Sigmoid colon (tissue), 7 donors: Measurements from ENCODE around the gene TRABD2B. TPM values are rescaled to one million over a fixed set of nuclear protein-coding genes. Genes with fewer than 3 reads are reported as not detected.
A peak's percentile ranks its signal among the peaks of the same experiment; 100 is the strongest.

Experiments
- DNase-seq: peaks from one replicate; pipeline ENCODE4 v3.0.0-alpha.2; 2019
- H3K27ac ChIP-seq, 4 donors: fragments of 200-600 bp; sonication (generic); one replicate each; pipeline ENCODE4 v1.5.1; 2016 to 2019; ENCODE audit warnings: mild to moderate bottlenecking in 1 of 4
- H3K27me3 ChIP-seq, 3 donors: fragments of 200-600 bp; sonication (generic); one replicate each; pipeline ENCODE4 v1.5.1; 2019; ENCODE audit warnings: mild to moderate bottlenecking in 1 of 3
- H3K36me3 ChIP-seq, 4 donors: fragments of 200-600 bp; sonication (generic); one replicate each; pipeline ENCODE4 v1.5.1; 2016 to 2019
- H3K4me1 ChIP-seq, 4 donors: fragments of 200-600 bp; sonication (generic); one replicate each; pipeline ENCODE4 v1.5.1; 2017 to 2019
- H3K4me3 ChIP-seq, 4 donors: fragments of 200-600 bp; sonication (generic); one replicate each; pipeline ENCODE4 v1.5.1; 2017 to 2019; ENCODE audit warnings: mild to moderate bottlenecking in 2 of 4, moderate library complexity in 1 of 4
- H3K9me3 ChIP-seq, 4 donors: fragments of 200-600 bp in 3 of 4; sonication (generic) in 3 of 4; one replicate each; pipeline versions ENCODE4 v1.5.1 to v1.6.1; 2013 to 2019
- EP300 ChIP-seq, 4 donors: sonication (generic); formaldehyde crosslinking; IDR thresholded peaks; one replicate each; pipeline ENCODE4 v1.6.1; 2017; ENCODE audit warnings: antibody characterized with exemption in 4 of 4
- POLR2A ChIP-seq, 2 donors: fragments of 450-650 bp; IDR thresholded peaks; one replicate each; pipeline ENCODE4 v1.6.1; 2016; ENCODE audit warnings: antibody characterized with exemption in 2 of 2, mild to moderate bottlenecking in 2 of 2, moderate library complexity in 2 of 2
- POLR2AphosphoS5 ChIP-seq, 4 donors: sonication (generic); formaldehyde crosslinking; IDR thresholded peaks; one replicate each; pipeline ENCODE4 v1.6.1; 2017; ENCODE audit warnings: antibody characterized with exemption in 4 of 4
- WGBS, 2 donors: extraction: QIAGEN DNeasy Blood & Tissue Kit; methylation state at CpG; one replicate each; pipeline ENCODE4 v1.1.7; 2013; 5-methylcytosine and 5-hydroxymethylcytosine counted together
- intact Hi-C: fragments of 100-400 bp; cut with DNase I; formaldehyde crosslinking; loops from one replicate; pipeline ENCODE4 v1.15.1; 2023
- polyA plus RNA-seq, 3 donors: library from polyadenylated mRNA; stranded (reverse); fragments of 200-250 nt; gene quantifications; one replicate each; pipeline ENCODE4 v1.2.3, GENCODE V29; 2013
- total RNA-seq, 4 donors: library from RNA; depleted of rRNA; stranded (reverse); fragments of >200 nt; gene quantifications; one replicate each; pipeline ENCODE4 v1.1.0, GENCODE V29; 2016
- TF ChIP-seq, protein P1 (sequence below), 4 experiments: fragments of 450-650 bp in 3 of 4; fragments of 200-600 bp in 1 of 4; IDR thresholded peaks; one replicate each; pipeline ENCODE4 v1.5.1; 2016 to 2019; ENCODE audit warnings: antibody characterized with exemption in 4 of 4, mild to moderate bottlenecking in 3 of 4, moderate library complexity in 2 of 4
- donor health status: healthy with polysubstance abuse.
- donor health status: Bipolar disorder and iron deficiency.
- donor health status: healthy.

Gene TRABD2B
- total and polyA plus RNA-seq, 7 donors: 0.63 to 1.8 (median 1.0) TPM; not detected in 1

DNA sequence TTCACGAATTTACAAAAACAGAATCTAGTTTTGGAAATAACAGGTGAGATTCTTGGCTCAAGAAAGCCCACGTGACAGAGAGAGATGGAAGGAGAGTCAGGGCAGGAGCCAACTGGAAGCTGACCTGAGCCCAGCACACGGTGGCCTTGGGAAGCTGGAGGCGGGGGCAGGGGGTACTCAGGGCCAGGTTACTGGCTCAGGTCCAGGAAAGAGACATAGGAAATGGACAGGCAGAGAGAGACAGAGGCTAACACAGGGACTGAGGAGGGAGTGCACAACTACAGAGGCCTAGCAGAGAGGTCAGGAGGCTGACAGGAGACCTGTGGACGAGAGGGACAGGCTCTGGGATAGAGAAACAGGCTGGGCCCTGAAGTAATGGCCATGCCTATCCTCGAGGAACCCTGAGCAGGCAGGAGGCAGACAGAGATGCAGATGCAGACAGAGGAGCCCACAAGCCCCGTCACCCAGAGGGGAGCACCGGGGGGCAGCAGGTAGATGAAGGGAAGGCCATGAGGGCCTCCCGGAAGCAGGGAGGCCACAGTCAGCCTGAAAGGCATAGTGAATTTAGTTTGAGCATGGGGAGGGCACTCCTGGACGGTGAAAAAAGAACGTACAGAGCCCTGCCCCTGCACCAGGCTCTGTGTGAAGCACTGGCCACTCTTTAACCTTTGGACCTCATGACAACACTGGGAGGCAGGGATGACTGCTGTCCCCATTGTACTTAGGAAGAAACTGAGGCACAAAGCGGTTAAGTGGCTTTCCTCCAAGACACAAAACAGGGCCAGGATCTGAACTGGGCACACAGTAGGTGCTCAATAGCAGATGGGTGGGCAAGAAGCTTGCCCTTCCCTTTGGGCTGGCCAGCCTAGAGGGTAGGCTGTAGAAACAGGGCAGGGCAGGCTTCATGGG, 230.1 kb downstream of the TRABD2B start:
- TF ChIP-seq EP300 (IDR thresholded peaks at IDR 0.05) (no peak), POLR2A (IDR thresholded peaks at IDR 0.05) (no peak), POLR2AphosphoS5 (IDR thresholded peaks at IDR 0.05) (no peak)
- TF ChIP-seq, protein P1, sequence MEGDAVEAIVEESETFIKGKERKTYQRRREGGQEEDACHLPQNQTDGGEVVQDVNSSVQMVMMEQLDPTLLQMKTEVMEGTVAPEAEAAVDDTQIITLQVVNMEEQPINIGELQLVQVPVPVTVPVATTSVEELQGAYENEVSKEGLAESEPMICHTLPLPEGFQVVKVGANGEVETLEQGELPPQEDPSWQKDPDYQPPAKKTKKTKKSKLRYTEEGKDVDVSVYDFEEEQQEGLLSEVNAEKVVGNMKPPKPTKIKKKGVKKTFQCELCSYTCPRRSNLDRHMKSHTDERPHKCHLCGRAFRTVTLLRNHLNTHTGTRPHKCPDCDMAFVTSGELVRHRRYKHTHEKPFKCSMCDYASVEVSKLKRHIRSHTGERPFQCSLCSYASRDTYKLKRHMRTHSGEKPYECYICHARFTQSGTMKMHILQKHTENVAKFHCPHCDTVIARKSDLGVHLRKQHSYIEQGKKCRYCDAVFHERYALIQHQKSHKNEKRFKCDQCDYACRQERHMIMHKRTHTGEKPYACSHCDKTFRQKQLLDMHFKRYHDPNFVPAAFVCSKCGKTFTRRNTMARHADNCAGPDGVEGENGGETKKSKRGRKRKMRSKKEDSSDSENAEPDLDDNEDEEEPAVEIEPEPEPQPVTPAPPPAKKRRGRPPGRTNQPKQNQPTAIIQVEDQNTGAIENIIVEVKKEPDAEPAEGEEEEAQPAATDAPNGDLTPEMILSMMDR (IDR thresholded peaks at IDR 0.05): no peak
- DNase-seq: no peak
- Histone ChIP-seq H3K27me3 (no peaks in the 10 kb centered on the region), H3K27ac (no peak overlapping the region), H3K4me1 (peaks cover 0 to 23% (median 15%) of the 10 kb centered on the region in 4 donors), H3K9me3 (no peaks in the 10 kb centered on the region), H3K36me3 (no peaks in the 10 kb centered on the region), H3K4me3 (no peak overlapping the region)
- WGBS, 2 donors: 73 to 81% methylated on average over 12 of the region's 12 CpGs
- intact Hi-C loops: no loop called here

DNA sequence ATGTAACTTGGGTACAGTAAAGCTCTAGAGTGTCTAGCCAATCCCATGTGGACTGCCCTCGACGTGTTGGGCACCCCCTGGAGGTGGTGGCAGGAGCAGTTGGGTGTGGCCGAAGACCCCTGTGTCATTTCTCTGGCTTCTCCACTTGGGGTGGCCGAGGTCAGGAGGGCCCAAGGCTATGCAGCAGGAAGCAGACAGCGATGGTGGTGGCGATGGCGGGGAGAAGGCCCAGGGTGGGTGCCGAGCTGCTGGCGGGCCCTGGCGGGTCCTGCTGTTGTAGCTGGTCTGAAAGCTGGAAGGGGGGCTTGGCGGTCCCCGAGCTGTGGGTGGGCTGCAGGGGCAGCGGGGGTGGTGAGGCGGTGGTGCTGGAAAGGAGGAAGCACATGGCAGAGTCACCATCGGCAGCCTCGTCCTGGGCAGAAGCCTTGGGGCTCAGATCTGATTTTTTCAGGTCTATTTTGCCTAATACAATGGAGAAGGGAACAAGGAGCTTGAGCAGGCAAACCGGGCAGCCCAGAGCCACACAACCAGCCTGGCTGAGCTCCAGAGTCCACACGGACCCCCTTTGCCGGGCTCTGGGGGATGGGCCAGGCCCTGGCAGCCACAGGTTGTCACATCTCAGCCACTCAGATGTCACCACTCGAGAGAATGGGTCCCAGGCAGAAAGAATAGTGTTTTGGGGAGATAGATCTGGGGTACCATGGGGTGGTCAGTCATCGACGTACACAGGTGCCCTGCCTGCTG, 231.3 kb downstream of the TRABD2B start:
- Histone ChIP-seq H3K4me1 (peaks cover 0 to 16% (median 13%) of the 10 kb centered on the region in 4 donors), H3K27me3 (no peaks in the 10 kb centered on the region), H3K27ac (no peak overlapping the region), H3K9me3 (no peaks in the 10 kb centered on the region), H3K36me3 (no peaks in the 10 kb centered on the region), H3K4me3 (no peak overlapping the region)
- whole genome bisulfite sequencing, 2 donors: 86 to 92% methylated on average over 22 of the region's 22 CpGs
- TF ChIP-seq, protein P1 (IDR thresholded peaks at IDR 0.05): no peak
- TF ChIP-seq POLR2AphosphoS5 (IDR thresholded peaks at IDR 0.05): no peak
- no peak for TF ChIP-seq EP300 (IDR thresholded peaks at IDR 0.05)
- intact Hi-C loops: no loop called here
- no peak for DNase-seq

DNA sequence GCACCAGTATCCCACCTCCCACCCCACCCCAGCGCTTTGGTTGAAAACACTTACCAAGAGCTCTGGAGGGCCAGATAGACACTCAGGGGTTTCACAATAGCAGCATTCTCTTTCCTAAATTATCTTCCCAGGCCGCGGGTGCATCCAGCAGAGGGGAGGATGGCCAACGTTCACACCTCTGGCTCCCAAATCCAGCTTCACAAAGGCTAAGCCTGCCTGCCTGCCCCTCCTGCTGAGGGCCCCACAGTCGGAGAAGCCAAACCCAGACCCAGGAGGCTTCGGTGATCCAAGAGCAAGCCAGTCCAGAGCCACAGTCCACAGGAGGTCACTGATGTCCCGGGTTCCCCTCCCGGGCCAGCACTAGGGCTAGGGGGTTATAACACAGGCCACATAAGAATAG, 231.9 kb downstream of the TRABD2B start:
- TF ChIP-seq POLR2AphosphoS5 (IDR thresholded peaks at IDR 0.05) (no peak), EP300 (IDR thresholded peaks at IDR 0.05) (no peak)
- TF ChIP-seq, protein P1 (IDR thresholded peaks at IDR 0.05): no peak
- Histone ChIP-seq H3K36me3 (no peaks in the 10 kb centered on the region), H3K4me1 (peaks cover 0 to 16% (median 13%) of the 10 kb centered on the region in 4 donors), H3K27ac (no peak overlapping the region), H3K4me3 (no peak overlapping the region), H3K9me3 (no peaks in the 10 kb centered on the region), H3K27me3 (no peaks in the 10 kb centered on the region)
- DNase-seq: no peak
- intact Hi-C loops: no loop called here
- WGBS, 2 donors: 91 to 94% methylated on average over 8 of the region's 8 CpGs

DNA sequence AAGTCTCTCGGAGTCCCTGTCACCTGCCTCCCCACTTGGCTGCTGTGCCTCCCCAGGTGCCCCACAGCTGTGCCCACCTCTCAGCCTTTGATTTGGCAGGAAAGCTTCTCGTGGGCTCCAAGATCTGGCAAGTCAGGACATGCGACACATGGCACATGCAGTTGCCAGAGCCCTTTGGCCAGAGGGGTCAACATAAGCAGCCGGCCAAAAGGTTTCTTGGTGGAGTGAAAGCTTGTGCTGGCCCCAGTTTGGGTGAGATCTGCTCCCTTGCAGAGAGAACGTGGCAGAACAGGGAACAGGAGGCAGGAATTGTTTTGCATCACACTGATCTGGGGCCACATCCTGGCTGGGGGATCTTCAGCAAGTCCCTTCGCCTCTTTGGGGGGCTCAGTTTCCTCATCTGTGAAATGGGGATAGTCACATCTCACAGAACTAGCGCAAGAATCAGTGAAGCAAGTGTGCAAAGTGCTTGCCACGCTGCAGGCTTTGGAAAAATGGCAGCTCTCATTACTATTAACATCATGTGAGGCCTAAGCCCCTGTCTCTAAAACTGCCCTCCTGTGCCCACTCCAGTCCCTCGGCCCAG, 232.6 kb downstream of the TRABD2B start:
- H3K4me1 ChIP-seq: peaks cover 0 to 16% (median 13%) of the 10 kb centered on the region in 4 donors
- no peak for DNase-seq
- no peaks in the 10 kb centered on the region for H3K36me3 ChIP-seq
- TF ChIP-seq POLR2A (IDR thresholded peaks at IDR 0.05) (no peak), EP300 (IDR thresholded peaks at IDR 0.05) (no peak), POLR2AphosphoS5 (IDR thresholded peaks at IDR 0.05) (no peak)
- TF ChIP-seq, protein P1 (IDR thresholded peaks at IDR 0.05): no peak
- peak overlapping the region in 2 of 4 donors; percentile 35 to 43 for H3K27ac ChIP-seq
- H3K9me3 ChIP-seq: no peaks in the 10 kb centered on the region
- H3K4me3 ChIP-seq: no peak overlapping the region
- WGBS, 2 donors: 92 to 93% methylated on average over 9 of the region's 9 CpGs
- intact Hi-C loops: no loop called here
- no peaks in the 10 kb centered on the region for H3K27me3 ChIP-seq
